HuH-7.5 (cell line): ENCODE results near the gene SLCO1B1.
A peak's percentile ranks its signal among the peaks of the same experiment; 100 is the strongest.
"Not testable (repeated sequence)": the region's sequence is repeated elsewhere in the genome, so short reads cannot be mapped to it uniquely, and the experiment has no call there.

Experiments used
- DNase-seq: peaks from one replicate; pipeline ENCODE4 v3.0.0; 2011; ENCODE audit warnings: low spot score

The SLCO1B1 gene

GRCh38 chr12:21130998-21131397 lies at the start of gene SLCO1B1:
SLCO1B1 (plus strand) TSS chr12:21131194; CDS start chr12:21141575, 10,381 bp downstream.
- no peak for DNase-seq

DNA sequence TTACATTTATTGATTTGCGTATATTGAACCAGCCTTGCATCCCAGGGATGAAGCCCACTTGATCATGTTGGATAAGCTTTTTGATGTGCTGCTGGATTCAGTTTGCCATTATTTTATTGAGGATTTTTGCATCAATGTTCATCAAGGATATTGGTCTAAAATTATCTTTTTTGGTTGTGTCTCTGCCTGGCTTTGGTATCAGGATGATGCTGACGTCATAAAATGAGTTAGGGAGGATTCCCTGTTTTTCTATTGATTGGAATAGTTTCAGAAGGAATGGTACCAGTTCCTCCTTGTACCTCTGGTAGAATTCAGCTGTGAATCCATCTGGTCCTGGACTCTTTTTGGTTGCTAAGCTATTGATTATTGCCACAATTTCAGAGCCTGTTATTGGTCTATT lies 46.2 kb upstream of the SLCO1B1 start:
- not testable (repeated sequence) for DNase-seq

- no peak for DNase-seq
These were observed 19.3 kb upstream of the SLCO1B1 start for GRCh38 chr12:21111732-21112131.

DNA sequence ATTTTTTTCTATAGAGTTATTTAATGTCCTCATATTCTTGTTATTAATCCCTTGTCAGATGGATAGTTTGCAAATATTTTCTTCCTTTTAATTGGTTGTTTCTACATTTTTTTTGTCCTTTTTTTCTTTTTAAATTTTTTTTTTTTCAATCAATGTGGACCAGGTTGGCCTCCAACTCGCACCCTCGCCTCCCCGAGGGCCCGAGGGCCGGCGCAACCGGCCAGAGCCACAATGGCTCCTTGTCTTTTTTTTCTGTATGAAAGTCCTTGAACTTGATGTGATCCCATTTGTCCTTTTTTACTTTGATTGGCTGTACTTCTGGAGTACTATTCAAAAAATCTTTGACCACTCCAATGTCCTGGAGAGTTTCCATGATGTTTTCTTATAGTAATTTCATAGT lies 17.7 kb upstream of the SLCO1B1 start:
- no peak for DNase-seq

DNA sequence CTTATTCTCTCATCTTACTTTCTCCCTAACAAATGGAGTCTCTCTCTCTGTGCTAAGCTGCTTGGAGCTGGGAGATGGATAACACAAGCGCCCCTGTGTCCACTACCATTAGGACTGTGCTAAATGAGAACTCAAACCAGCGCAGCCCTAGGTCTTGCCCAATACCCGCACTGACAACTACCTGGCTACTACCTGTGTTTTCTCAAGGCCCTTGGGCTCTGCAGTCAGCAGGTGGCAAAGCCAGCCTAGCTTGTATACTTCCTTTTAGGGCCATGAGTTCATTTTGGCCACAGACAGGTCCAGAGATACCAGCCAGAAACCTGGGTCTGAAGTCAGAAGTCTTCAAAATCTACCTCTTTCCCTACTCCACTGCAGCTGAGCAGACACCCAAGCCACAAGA lies 13.0 kb upstream of the SLCO1B1 start:
- DNase-seq: no peak

- no peak for DNase-seq
These were observed 12.2 kb upstream of the SLCO1B1 start for GRCh38 chr12:21118760-21119159.

GRCh38 chr12:21129351-21129750 lies 1.6 kb upstream of the SLCO1B1 start:
- no peak for DNase-seq

DNA sequence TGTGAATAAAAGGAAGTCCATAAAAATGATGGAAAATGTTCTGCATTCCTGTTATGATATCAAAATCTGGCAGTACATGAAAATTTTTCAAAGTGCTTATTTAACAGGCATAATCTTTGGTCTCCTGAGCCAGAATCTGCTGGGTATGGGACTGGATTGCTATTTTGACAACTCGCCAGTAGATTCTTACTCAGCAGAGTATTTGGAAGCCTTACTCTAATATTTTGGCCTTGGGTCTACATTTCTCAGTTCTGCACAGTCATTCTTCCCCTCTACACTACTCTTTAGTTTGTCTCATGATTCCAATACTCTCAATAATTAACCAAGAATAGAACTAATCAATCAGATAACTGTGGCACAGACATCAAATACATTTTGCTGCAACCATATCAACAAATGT lies 1.1 kb upstream of the SLCO1B1 start:
- no peak for DNase-seq

DNA sequence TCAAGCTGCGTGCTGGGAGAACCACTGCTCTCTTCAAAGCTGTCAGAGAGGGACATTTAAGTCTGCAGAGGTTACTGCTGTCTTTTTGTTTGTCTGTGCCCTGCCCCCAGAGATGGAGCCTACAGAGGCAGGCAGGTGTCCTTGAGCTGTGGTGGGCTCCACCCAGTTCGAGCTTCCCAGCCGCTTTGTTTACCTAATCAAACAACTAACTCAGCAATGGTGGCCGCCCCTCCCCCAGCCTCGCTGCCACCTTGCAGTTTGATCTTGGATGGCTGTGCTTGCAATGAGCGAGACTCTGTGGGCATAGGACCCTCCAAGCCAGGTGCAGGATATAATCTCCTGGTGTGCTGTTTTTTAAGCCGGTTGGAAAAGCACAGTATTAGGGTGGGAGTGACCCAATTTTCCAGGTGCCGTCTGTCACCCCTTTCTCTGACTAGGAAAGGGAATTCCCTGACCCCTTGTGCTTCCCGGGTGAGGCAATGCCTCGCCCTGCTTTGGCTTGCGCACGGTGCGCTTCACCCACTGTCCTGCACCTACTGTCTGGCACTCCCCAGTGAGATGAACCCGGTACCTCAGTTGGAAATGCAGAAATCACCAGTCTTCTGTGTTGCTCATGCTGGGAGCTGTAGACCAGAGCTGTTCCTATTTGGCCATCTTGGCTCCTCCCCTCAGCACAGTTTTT lies 6.5 kb downstream of the SLCO1B1 start:
- not testable (repeated sequence) for DNase-seq

- DNase-seq: no peak
These were observed 7.0 kb downstream of the SLCO1B1 start for GRCh38 chr12:21138016-21138415.

DNA sequence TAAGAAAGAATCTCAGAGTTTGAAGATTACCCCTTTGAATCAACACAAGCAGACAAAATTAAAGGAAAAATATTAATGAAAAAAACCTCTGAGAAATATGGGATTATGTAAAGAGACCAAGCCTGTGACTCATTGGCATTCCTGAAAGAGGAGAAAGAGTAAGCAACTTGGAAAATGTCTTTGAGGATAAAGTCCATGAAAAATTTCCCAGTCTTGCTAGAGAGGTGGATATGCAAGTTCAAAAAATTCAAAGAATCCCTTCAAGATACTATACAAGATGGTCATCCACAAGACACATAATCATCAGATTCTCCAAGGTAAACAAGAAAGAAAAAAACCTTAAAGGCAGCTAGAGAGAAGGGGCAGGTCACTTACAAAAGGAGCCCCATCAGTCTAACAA lies 13.3 kb downstream of the SLCO1B1 start:
- DNase-seq: no peak

DNA sequence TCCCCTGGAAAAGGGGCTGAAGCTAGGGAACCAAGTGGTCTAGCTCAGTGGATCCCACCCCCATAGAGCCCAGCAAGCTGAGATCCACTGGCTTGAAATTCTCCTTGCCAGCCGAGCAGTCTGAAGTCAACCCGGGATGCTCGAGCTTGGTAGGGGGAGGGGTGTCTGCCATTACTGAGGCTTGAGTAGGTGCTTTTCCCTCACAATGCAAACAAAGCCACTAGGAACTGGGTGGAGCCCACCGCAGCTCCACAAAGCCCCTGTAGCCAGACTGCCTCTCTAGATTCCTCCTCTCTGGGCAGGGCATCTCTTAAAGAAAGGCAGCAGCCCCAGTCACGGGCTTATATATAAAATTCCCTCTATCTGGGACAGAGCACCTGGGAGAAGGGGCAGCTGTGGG lies 18.9 kb downstream of the SLCO1B1 start:
- DNase-seq: not testable (repeated sequence)

DNA sequence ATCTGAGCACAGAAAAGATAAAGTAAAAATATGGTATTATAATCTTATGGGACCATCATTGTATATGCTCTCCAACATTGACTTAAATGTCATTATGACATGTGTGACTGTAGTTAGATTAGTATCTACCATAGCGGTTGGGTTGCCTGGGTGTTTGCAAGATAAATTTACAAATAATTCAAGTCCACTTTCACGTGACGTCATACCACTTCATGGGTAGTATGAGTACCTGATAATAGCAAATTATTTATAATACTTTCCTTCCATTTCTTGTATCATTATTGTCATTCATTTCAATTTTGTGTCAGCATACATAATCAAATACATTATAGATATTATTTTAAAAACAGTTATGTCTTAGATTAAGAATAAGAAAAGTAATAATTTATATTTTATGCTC lies 20.2 kb downstream of the SLCO1B1 start:
- no peak for DNase-seq

DNA sequence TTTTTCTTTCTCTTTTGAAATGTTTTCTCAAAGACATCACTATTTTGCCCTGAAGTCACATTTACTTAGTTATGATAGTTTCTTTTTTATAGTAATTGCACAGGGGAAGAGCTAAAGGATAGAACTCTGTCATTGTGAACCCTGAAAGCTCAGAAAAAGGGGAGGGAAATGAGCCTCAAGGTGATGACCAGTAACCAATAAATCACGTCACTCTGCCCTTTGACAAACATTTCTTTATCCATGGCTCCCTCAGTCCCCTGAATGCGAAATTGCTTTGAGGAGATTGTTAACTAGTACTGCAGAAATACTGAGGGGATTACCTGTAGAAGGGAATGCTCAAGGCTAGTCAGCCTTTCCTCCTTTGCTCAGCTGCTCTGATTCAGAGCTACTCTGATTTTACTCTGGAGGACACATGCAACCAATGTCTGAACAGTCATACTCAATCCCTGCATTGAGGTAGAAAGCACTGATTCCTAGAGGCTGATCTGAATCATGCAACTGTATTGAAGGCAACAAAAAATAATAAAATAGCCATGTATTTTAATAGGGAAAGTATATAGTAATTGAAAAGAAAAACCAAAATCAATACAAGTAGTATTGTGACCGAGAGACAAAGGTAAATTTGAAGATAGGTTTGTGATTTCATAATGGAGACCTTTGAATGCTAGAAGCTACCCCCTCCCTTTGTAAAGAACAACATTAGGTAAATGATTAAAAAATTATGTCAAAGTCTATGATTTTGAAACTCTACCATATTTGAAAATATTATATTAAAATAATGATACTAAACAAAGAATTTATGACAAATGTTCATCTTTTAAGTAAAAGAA lies 24.7 kb downstream of the SLCO1B1 start:
- DNase-seq: no peak

DNA sequence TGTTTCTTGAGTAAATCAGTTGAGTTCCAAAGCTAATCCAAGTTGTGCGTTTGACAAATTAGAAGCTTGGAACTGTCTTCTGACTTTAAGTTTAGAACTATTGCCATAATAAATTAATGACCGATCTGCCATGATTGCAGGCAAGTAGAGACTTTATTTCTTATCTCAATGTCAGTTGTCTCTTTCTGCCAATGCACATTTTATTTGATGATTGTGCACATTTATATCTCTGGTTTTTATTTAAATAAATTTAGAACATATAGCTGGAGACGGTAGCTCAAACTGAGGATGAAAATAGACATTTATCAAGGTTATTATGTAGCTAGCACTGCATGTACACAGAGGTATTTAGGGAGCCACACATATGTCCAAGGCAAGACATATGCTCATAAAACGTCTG lies 34.1 kb downstream of the SLCO1B1 start:
- DNase-seq: no peak

- peak; percentile 2 for DNase-seq
These were observed 39.0 kb downstream of the SLCO1B1 start for GRCh38 chr12:21169878-21170472.

DNA sequence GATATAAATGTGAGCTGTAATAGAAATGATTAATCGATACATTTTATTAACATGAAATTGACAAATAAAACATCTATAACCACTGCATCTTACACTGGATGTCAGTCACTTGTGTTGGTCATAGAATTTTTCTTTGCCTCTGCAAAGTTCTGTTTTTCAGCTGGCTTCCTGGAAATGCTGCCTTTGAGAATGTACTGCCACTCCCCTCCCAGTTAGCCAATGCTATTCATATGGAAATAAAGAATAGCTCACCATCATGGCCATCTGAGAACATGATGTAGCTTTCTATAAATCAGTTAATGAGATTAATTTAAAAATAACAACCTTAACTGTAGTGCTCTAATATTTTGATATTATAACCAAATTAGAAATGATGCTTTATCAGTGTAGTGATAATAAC lies 41.1 kb downstream of the SLCO1B1 start:
- no peak for DNase-seq

- no peak for DNase-seq
These were observed 52.8 kb downstream of the SLCO1B1 start for GRCh38 chr12:21183721-21184275.

GRCh38 chr12:21190016-21190415 lies 59.0 kb downstream of the SLCO1B1 start:
- DNase-seq: no peak

DNA sequence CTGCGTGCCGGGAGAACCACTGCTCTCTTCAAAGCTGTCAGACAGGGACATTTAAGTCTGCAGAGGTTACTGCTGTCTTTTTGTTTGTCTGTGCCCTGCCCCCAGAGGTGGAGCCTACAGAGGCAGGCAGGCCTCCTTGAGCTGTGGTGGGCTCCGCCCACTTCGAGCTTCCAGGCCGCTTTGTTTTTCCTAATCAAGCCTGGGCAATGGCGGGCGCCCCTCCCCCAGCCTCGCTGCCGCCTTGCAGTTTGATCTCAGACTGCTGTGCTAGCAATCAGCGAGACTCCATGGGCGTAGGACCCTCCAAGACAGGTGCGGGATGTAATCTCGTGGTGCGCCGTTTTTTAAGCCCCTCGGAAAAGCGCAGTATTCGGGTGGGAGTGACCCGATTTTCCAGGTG lies 83.4 kb downstream of the SLCO1B1 start:
- not testable (repeated sequence) for DNase-seq

DNA sequence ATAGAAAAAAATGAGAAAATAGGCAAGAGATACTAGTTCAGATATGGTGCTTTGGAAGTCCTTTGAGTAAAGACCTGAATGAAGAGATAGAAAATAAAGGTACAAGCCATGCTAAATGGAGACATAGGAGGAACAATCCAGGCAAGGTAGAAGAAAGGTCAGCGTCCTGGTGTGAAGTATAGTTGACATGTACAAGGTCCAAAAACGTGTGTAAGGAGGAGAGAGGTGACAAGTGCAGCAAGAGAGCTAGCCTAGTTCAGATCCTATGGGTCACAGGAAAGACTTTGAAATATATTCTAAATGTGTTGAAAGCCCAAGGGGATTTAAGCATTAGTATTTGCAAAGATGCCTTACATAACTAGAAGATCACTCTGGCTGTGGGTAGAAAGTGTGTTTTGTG lies 88.2 kb downstream of the SLCO1B1 start:
- DNase-seq: no peak

- no peak for DNase-seq
These were observed 89.3 kb downstream of the SLCO1B1 start for GRCh38 chr12:21220266-21220665.

- DNase-seq: no peak
These were observed 90.1 kb downstream of the SLCO1B1 start for GRCh38 chr12:21221072-21221471.
